ENCODE measurements around the gene ABHD6.

- TF ChIP-seq CTCF (IDR thresholded peaks at IDR 0.05) (no peak), POLR2AphosphoS5 (IDR thresholded peaks at IDR 0.05) (no peak), EP300 (IDR thresholded peaks at IDR 0.05) (no peak), POLR2A (IDR thresholded peaks at IDR 0.05) (no peak)
Observed at GRCh38 chr3:58337190-58337589, 99.6 kb downstream of the ABHD6 start.

All from upper lobe of left lung (tissue), 4 donors.